ENCODE measurements around the gene EDARADD. TPM values are rescaled to one million over a fixed set of nuclear protein-coding genes. Genes with fewer than 3 reads are reported as not detected.
A peak's percentile ranks its signal among the peaks of the same experiment; 100 is the strongest.
"Not testable (repeated sequence)": the region's sequence is repeated elsewhere in the genome, so short reads cannot be mapped to it uniquely, and the experiment has no call there.

The EDARADD gene
- total RNA-seq, 1 experiment from 2014 or later = 0.65 TPM

DNA sequence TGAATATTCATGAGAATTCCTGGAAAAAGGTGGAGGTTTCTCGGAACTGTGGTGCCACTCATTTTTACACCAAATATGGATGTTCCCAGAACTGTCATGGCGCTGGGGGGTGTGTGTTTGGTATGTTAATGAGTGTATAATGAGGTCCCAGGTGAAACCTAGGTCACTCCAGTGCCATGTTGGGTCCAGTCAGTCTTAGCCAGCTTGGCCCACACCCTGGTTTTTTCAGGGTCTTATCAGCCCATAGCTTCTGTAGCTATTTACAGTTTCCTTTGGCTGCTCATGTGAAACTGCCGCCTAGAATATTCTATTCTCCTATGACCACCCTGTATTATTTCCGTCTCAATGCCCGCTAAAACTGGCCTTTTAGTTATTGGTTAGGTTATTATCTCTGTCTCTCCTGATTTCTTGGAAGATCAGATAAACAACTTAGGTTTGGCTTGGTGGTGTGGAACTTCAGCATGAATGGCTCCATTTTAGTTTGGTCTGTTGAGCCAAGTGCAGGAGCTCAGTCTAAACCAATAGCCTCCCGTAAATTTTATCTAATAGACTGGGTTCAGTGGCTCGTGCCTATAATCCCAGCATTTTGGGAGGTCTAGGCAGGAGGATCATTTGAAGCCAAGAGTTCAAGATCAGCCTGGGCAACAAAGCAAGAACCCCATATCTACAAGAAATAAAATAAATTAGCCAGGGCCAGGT, 42.1 kb upstream of the EDARADD start:
- Mint-ChIP-seq H3K27ac (ENCODE audit: low read depth, unreplicated experiment) (no peak overlapping the region), H3K27me3 (ENCODE audit: insufficient read depth, unreplicated experiment) (no peaks in the 10 kb centered on the region), H3K4me3 (ENCODE audit: unreplicated experiment) (no peak overlapping the region), H3K36me3 (ENCODE audit: insufficient read depth, unreplicated experiment) (no peaks in the 10 kb centered on the region), H3K4me1 (ENCODE audit: insufficient read depth, unreplicated experiment) (peaks cover 7% of the 10 kb centered on the region), H3K9me3 (ENCODE audit: unreplicated experiment) (no peaks in the 10 kb centered on the region)
- intact Hi-C loops (cut with micrococcal nuclease) = no loop called here
- DNase-seq (ENCODE audit: unreplicated experiment) = no peak
- BruUV-seq (replicated peaks) = no TSS peak
- ChIA-PET POLR2A (no interaction called here), CTCF (no interaction called here)
- TF ChIP-seq CTCF (IDR thresholded peaks at IDR 0.05; ENCODE audit: unreplicated experiment) = no peak

GRCh38 chr1:236352747-236353146, 41.3 kb upstream of the EDARADD start:
- H3K27ac Mint-ChIP-seq (ENCODE audit: low read depth, unreplicated experiment); H3K4me1 Mint-ChIP-seq (ENCODE audit: insufficient read depth, unreplicated experiment); BruUV-seq (replicated peaks): not testable (repeated sequence)

GRCh38 chr1:236353813-236354212, 40.3 kb upstream of the EDARADD start:
- Mint-ChIP-seq H3K4me3 (ENCODE audit: unreplicated experiment) (no peak overlapping the region), H3K9me3 (ENCODE audit: unreplicated experiment) (peaks cover 9% of the 10 kb centered on the region), H3K4me1 (ENCODE audit: insufficient read depth, unreplicated experiment) (peaks cover 7% of the 10 kb centered on the region), H3K27me3 (ENCODE audit: insufficient read depth, unreplicated experiment) (no peaks in the 10 kb centered on the region), H3K36me3 (ENCODE audit: insufficient read depth, unreplicated experiment) (no peaks in the 10 kb centered on the region), H3K27ac (ENCODE audit: low read depth, unreplicated experiment) (no peak overlapping the region)
- intact Hi-C loops (cut with micrococcal nuclease) = no loop called here
- no peak for DNase-seq (ENCODE audit: unreplicated experiment)
- no peak for TF ChIP-seq CTCF (IDR thresholded peaks at IDR 0.05; ENCODE audit: unreplicated experiment)
- POLR2A ChIA-PET = no interaction called here
- CTCF ChIA-PET = no interaction called here
- no TSS peak for BruUV-seq (replicated peaks)

More at GRCh38 chr1:236352747-236353146, 41.3 kb upstream of the EDARADD start:
- CTCF ChIA-PET; POLR2A ChIA-PET; H3K9me3 Mint-ChIP-seq (ENCODE audit: unreplicated experiment); H3K27me3 Mint-ChIP-seq (ENCODE audit: insufficient read depth, unreplicated experiment); DNase-seq (ENCODE audit: unreplicated experiment); H3K36me3 Mint-ChIP-seq (ENCODE audit: insufficient read depth, unreplicated experiment); intact Hi-C loops (cut with micrococcal nuclease); H3K4me3 Mint-ChIP-seq (ENCODE audit: unreplicated experiment): not testable (repeated sequence)

- no peak overlapping the region for H3K4me3 Mint-ChIP-seq (ENCODE audit: unreplicated experiment)
- no peak for TF ChIP-seq CTCF (IDR thresholded peaks at IDR 0.05; ENCODE audit: unreplicated experiment)
- peaks cover 16% of the 10 kb centered on the region for H3K9me3 Mint-ChIP-seq (ENCODE audit: unreplicated experiment)
- peak; percentile 56 for DNase-seq (ENCODE audit: unreplicated experiment)
- no peaks in the 10 kb centered on the region for H3K36me3 Mint-ChIP-seq (ENCODE audit: insufficient read depth, unreplicated experiment)
- H3K27me3 Mint-ChIP-seq (ENCODE audit: insufficient read depth, unreplicated experiment) = no peaks in the 10 kb centered on the region
- intact Hi-C loops (cut with micrococcal nuclease) = no loop called here
- BruUV-seq (replicated peaks) = no TSS peak
- ChIA-PET POLR2A (no interaction called here), CTCF (interaction anchor here (0.7 kb wide), 1 partner anchor 30 kb away, joined by 4 read pairs; no protein-coding TSS in a partner anchor)
- H3K27ac Mint-ChIP-seq (ENCODE audit: low read depth, unreplicated experiment) = no peak overlapping the region
- peaks cover 7% of the 10 kb centered on the region for H3K4me1 Mint-ChIP-seq (ENCODE audit: insufficient read depth, unreplicated experiment)
These were observed 39.5 kb upstream of the EDARADD start for GRCh38 chr1:236354330-236355147.

Data from MCF 10A (cell line).